Measurements from ENCODE around the gene PTBP3.
"Not testable (repeated sequence)": the region's sequence is repeated elsewhere in the genome, so short reads cannot be mapped to it uniquely, and the experiment has no call there.

Gene PTBP3

GRCh38 chr9:112268413-112268812 lies 65.0 kb downstream of the PTBP3 start:
- H3K36me3 ChIP-seq (ENCODE audit: insufficient read depth, low read length), result peaks cover 35% of the 10 kb centered on the region; the same call in 1 of the 2 replicates
- no peaks in the 10 kb centered on the region for H3K9me3 ChIP-seq (ENCODE audit: insufficient read depth, low read depth, low read length)
- H3K4me3 ChIP-seq (ENCODE audit: low read length, poor library complexity, severe bottlenecking), result no peak overlapping the region
- H3K79me2 ChIP-seq (ENCODE audit: insufficient read depth, low read length), result peaks cover 34% of the 10 kb centered on the region
- no peaks in the 10 kb centered on the region for H3K9me2 ChIP-seq (replicated peaks; ENCODE audit: low read depth, low read length)
- H2AFZ ChIP-seq (ENCODE audit: low read length), result no peak overlapping the region
- no peaks in the 10 kb centered on the region for H3K27me3 ChIP-seq (ENCODE audit: insufficient read depth, low read length, poor library complexity, severe bottlenecking)
- no peaks in the 10 kb centered on the region for H3F3A ChIP-seq (ENCODE audit: low read depth)
- TF ChIP-seq EZH2phosphoT487 (IDR thresholded peaks at IDR 0.05; ENCODE audit: borderline replicate concordance), result no peak
- TF ChIP-seq, protein P1, sequence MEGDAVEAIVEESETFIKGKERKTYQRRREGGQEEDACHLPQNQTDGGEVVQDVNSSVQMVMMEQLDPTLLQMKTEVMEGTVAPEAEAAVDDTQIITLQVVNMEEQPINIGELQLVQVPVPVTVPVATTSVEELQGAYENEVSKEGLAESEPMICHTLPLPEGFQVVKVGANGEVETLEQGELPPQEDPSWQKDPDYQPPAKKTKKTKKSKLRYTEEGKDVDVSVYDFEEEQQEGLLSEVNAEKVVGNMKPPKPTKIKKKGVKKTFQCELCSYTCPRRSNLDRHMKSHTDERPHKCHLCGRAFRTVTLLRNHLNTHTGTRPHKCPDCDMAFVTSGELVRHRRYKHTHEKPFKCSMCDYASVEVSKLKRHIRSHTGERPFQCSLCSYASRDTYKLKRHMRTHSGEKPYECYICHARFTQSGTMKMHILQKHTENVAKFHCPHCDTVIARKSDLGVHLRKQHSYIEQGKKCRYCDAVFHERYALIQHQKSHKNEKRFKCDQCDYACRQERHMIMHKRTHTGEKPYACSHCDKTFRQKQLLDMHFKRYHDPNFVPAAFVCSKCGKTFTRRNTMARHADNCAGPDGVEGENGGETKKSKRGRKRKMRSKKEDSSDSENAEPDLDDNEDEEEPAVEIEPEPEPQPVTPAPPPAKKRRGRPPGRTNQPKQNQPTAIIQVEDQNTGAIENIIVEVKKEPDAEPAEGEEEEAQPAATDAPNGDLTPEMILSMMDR (conservative IDR thresholded peaks at IDR 0.05; ENCODE audit: low read length), result no peak
- H4K20me1 ChIP-seq (ENCODE audit: insufficient read depth, low read length, poor library complexity, severe bottlenecking), result peaks cover 9% of the 10 kb centered on the region
- H3K9ac ChIP-seq (ENCODE audit: low read depth, low read length, poor library complexity, severe bottlenecking), result no peak overlapping the region
- no peak overlapping the region for H3K4me2 ChIP-seq (ENCODE audit: low read depth, low read length, poor library complexity, severe bottlenecking)
- H3K4me1 ChIP-seq (ENCODE audit: insufficient read depth, low read length, poor library complexity, severe bottlenecking), result no peaks in the 10 kb centered on the region

DNA sequence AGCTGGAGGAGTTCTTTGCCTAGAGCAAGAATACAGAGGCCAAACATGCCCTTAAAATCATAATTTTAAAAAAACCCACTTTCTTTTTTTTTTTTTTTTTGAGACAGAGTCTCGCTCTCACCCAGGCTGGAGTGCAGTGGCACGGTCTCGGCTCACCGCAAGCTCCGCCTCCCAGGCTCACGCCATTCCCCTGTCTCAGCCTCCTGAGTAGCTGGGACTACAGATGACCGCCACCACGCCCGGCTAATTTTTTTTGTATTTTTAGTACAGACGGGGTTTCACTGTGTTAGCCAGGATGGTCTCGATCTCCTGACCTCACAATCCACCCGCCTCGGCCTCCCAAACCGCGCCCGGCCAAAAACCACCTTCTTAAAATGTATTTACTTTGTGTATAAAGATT lies 66.3 kb downstream of the PTBP3 start:
- H3K4me3 ChIP-seq (ENCODE audit: low read length, poor library complexity, severe bottlenecking); H3K9me3 ChIP-seq (ENCODE audit: insufficient read depth, low read depth, low read length); H3K4me1 ChIP-seq (ENCODE audit: insufficient read depth, low read length, poor library complexity, severe bottlenecking): not testable (repeated sequence)

GRCh38 chr9:112265391-112265790 lies 68.0 kb downstream of the PTBP3 start:
- no peak overlapping the region for H3K4me2 ChIP-seq (ENCODE audit: low read depth, low read length, poor library complexity, severe bottlenecking)
- H3K36me3 ChIP-seq (ENCODE audit: insufficient read depth, low read length), result peaks cover 49% of the 10 kb centered on the region
- H3F3A ChIP-seq (ENCODE audit: low read depth), result no peaks in the 10 kb centered on the region
- H3K9ac ChIP-seq (ENCODE audit: low read depth, low read length, poor library complexity, severe bottlenecking), result no peak overlapping the region
- H3K4me3 ChIP-seq (ENCODE audit: low read length, poor library complexity, severe bottlenecking), result no peak overlapping the region
- no peak for TF ChIP-seq EZH2phosphoT487 (IDR thresholded peaks at IDR 0.05; ENCODE audit: borderline replicate concordance)
- TF ChIP-seq, protein P1 (conservative IDR thresholded peaks at IDR 0.05; ENCODE audit: low read length), result no peak
- no peaks in the 10 kb centered on the region for H3K27me3 ChIP-seq (ENCODE audit: insufficient read depth, low read length, poor library complexity, severe bottlenecking)
- H2AFZ ChIP-seq (ENCODE audit: low read length), result no peak overlapping the region
- peaks cover 17% of the 10 kb centered on the region for H3K79me2 ChIP-seq (ENCODE audit: insufficient read depth, low read length)
- no peaks in the 10 kb centered on the region for H4K20me1 ChIP-seq (ENCODE audit: insufficient read depth, low read length, poor library complexity, severe bottlenecking)
- H3K4me1 ChIP-seq (ENCODE audit: insufficient read depth, low read length, poor library complexity, severe bottlenecking), result no peaks in the 10 kb centered on the region
- no peaks in the 10 kb centered on the region for H3K9me3 ChIP-seq (ENCODE audit: insufficient read depth, low read depth, low read length)
- H3K9me2 ChIP-seq (replicated peaks; ENCODE audit: low read depth, low read length), result no peaks in the 10 kb centered on the region

More for the DNA sequence above, 66.3 kb downstream of the PTBP3 start:
- H3K4me2 ChIP-seq (ENCODE audit: low read depth, low read length, poor library complexity, severe bottlenecking); H3K9me2 ChIP-seq (replicated peaks; ENCODE audit: low read depth, low read length); H3K9ac ChIP-seq (ENCODE audit: low read depth, low read length, poor library complexity, severe bottlenecking); H3K27me3 ChIP-seq (ENCODE audit: insufficient read depth, low read length, poor library complexity, severe bottlenecking); H2AFZ ChIP-seq (ENCODE audit: low read length); H4K20me1 ChIP-seq (ENCODE audit: insufficient read depth, low read length, poor library complexity, severe bottlenecking); H3F3A ChIP-seq (ENCODE audit: low read depth): not testable (repeated sequence)
- H3K79me2 ChIP-seq (ENCODE audit: insufficient read depth, low read length), result peaks cover 21% of the 10 kb centered on the region
- H3K36me3 ChIP-seq (ENCODE audit: insufficient read depth, low read length), result peaks cover 41% of the 10 kb centered on the region; the same call in 1 of the 2 replicates

- peaks cover 12% of the 10 kb centered on the region for H3K79me2 ChIP-seq (ENCODE audit: insufficient read depth, low read length)
- H3K4me1 ChIP-seq (ENCODE audit: insufficient read depth, low read length, poor library complexity, severe bottlenecking), result no peaks in the 10 kb centered on the region
- H2AFZ ChIP-seq (ENCODE audit: low read length), result no peak overlapping the region
- no peaks in the 10 kb centered on the region for H3K9me2 ChIP-seq (replicated peaks; ENCODE audit: low read depth, low read length)
- H3K9me3 ChIP-seq (ENCODE audit: insufficient read depth, low read depth, low read length), result no peaks in the 10 kb centered on the region
- peaks cover 52% of the 10 kb centered on the region for H3K36me3 ChIP-seq (ENCODE audit: insufficient read depth, low read length)
- no peak overlapping the region for H3K4me3 ChIP-seq (ENCODE audit: low read length, poor library complexity, severe bottlenecking)
- H3K9ac ChIP-seq (ENCODE audit: low read depth, low read length, poor library complexity, severe bottlenecking), result no peak overlapping the region
- TF ChIP-seq, protein P1 (conservative IDR thresholded peaks at IDR 0.05; ENCODE audit: low read length), result no peak
- TF ChIP-seq EZH2phosphoT487 (IDR thresholded peaks at IDR 0.05; ENCODE audit: borderline replicate concordance), result no peak
- H3F3A ChIP-seq (ENCODE audit: low read depth), result no peaks in the 10 kb centered on the region
- H3K4me2 ChIP-seq (ENCODE audit: low read depth, low read length, poor library complexity, severe bottlenecking), result no peak overlapping the region
- H4K20me1 ChIP-seq (ENCODE audit: insufficient read depth, low read length, poor library complexity, severe bottlenecking), result no peaks in the 10 kb centered on the region
- H3K27me3 ChIP-seq (ENCODE audit: insufficient read depth, low read length, poor library complexity, severe bottlenecking), result no peaks in the 10 kb centered on the region
Measured at GRCh38 chr9:112262577-112262976, 70.8 kb downstream of the PTBP3 start.

Measured in Loucy (cell line).